ENCODE data around the gene LZIC.
A peak's percentile ranks its signal among the peaks of the same experiment; 100 is the strongest.

Gene LZIC

DNA sequence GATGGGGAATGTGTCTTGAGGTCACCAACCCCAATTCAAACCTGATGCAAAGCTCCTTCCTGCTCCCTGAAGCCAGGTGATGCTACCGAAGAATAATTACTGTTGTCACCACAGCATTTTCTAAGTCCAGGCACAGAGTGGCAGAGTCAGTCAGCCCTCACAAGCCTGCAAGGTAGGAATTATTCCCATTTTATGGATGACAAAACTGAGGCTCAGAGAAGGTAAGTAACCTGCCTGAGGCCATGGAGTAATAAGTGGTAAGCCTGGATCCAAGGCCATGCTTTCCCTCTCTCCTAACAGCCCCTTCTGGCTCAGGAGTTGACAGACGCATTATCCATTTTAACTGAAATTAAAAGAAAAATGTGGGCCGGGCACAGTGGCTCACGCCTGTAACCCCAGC is 56.1 kb downstream of the LZIC start:
- no peak for DNase-seq

DNA sequence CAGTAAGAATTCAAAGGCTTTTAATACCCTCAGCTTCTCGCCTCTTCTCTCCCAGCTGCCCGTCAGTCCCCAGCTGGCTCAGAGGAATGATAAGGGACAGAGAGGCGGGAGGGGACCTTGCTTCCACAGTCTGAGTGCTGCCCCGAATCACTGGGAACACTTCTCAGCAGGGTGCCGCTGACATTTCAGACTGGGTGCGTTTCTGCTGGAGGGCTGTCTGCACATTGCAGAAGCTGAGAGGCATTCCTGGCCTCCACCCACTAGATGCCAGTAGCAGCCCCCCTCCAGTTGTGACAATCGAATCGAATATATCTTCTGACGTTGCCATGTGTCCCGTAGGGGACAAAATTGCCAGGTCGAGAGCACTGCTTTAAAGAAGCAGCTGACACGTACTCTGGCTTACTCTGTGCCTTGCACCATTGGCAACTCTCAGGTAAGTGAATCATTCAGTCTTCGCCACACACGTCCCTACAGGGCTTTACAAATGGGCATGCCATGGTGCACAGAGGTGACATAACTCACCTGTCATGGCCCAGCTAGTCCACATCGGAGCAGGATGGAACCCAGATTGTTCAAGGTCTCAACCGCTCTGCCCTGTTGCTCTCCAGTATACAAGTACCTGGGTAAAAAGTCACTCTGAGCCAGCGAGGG is 57.0 kb downstream of the LZIC start:
- DNase-seq: no peak

DNA sequence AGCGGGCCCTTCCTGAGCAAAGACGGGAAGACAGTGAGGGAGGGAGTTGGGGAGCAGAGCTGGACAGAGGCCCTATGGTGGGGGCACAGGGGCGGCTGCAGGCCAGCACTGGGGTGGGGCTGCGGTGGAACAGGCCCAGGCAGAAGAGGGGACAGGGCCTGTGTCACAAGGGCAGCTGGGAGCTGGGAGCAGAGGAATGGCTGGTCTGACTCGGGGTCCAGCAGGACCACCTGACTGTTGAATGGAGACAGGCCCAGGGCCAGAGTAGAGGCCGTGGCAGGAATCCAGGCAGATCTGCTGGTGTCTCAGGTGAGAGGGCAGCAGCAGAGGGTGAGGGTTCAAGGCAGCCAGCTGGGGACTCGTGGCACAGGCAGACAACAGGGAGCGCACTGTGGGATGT is 58.4 kb downstream of the LZIC start:
- DNase-seq: no peak

- peak in 32 of 58 donors; percentile 15 to 74 (median 38) for DNase-seq
These were observed 59.4 kb downstream of the LZIC start for GRCh38 chr1:9883585-9884449.

DNA sequence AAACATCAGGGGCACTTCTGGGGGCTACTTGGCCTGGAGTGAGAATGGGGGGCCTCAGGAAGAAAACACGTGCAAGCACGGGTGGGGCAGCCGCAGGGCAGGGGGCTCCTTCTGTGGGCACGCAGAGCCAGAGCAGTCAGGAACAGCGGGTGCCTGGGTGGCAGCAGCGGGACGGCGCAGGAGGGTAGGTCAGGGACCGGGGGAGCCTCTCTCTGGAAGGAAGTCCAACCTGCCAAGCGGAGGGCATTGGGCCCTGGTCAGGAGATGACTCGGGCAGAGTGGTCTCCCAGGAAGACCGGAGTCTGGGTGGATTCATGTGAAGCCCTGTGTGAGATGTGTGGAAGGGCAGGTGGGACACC is 60.3 kb downstream of the LZIC start:
- DNase-seq: no peak

GRCh38 chr1:9882296-9882944 is 60.8 kb downstream of the LZIC start:
- DNase-seq: no peak

DNA sequence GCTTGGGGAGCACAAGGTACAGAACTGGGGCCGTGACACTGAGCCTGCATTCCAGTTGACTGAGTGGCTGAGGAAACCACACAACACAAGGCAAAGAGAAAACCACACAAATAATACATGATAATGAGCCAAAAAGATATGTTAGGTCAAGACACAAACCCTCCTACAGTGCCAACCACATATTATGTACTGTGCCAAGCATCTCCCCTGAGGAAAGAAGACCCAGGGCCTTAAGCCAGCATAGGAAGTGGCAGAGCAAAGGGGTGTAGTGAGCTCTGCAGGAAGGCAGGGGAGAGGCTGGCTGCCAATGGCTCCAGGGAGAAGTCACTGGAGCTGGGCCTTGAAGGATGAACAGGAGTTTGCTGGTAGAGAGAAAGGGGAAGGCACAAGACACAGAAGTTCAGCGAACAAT is 61.3 kb downstream of the LZIC start:
- DNase-seq: no peak

Measured in anterior cingulate cortex (tissue), 58 donors.